GM19023 (cell line): ENCODE measurements around the gene MACIR.

Experiments used
- ATAC-seq: cut with Tn5 transposase; IDR thresholded peaks from one replicate; pipeline ENCODE4 v1.9.1; 2021; ENCODE audit warnings: mild to moderate bottlenecking, moderate library complexity; ENCODE audit not compliant: unreplicated experiment

The MACIR gene

GRCh38 chr5:103289024-103289423 lies 30.5 kb downstream of the MACIR start:
- ATAC-seq = no peak

GRCh38 chr5:103290846-103291245 lies 32.3 kb downstream of the MACIR start:
- no peak for ATAC-seq

- no peak for ATAC-seq
Observed at GRCh38 chr5:103291606-103292005, 33.0 kb downstream of the MACIR start.

GRCh38 chr5:103293099-103293498 lies 34.5 kb downstream of the MACIR start:
- no peak for ATAC-seq

GRCh38 chr5:103293719-103294118 lies 35.2 kb downstream of the MACIR start:
- ATAC-seq = no peak

- ATAC-seq = no peak
Observed at GRCh38 chr5:103294906-103295305, 36.3 kb downstream of the MACIR start.

- ATAC-seq = no peak
Observed at GRCh38 chr5:103295424-103295823, 36.9 kb downstream of the MACIR start.

GRCh38 chr5:103295871-103296270 lies 37.3 kb downstream of the MACIR start:
- ATAC-seq = no peak

GRCh38 chr5:103298117-103298516 lies 39.6 kb downstream of the MACIR start:
- no peak for ATAC-seq

- no peak for ATAC-seq
Observed at GRCh38 chr5:103298607-103299188, 40.1 kb downstream of the MACIR start.

- ATAC-seq = no peak
Observed at GRCh38 chr5:103305809-103306208, 47.2 kb downstream of the MACIR start.

GRCh38 chr5:103307470-103307869 lies 48.9 kb downstream of the MACIR start:
- ATAC-seq = no peak

- no peak for ATAC-seq
Observed at GRCh38 chr5:103308774-103309173, 50.2 kb downstream of the MACIR start.

GRCh38 chr5:103313056-103313455 lies 54.5 kb downstream of the MACIR start:
- no peak for ATAC-seq

GRCh38 chr5:103315455-103315854 lies 56.9 kb downstream of the MACIR start:
- no peak for ATAC-seq

GRCh38 chr5:103327451-103327850 lies 68.9 kb downstream of the MACIR start:
- ATAC-seq = no peak

GRCh38 chr5:103327893-103328292 lies 69.3 kb downstream of the MACIR start:
- no peak for ATAC-seq
